GM12872 (cell line): ENCODE results near the gene PDE3B.

Experiments used
- TF ChIP-seq, protein P1 (sequence below): IDR thresholded peaks from 3 replicates; pipeline ENCODE4 v1.5.1; 2011; ENCODE audit warnings: low read depth, mild to moderate bottlenecking, low read length, moderate library complexity; ENCODE audit not compliant: insufficient read depth

The PDE3B gene

DNA sequence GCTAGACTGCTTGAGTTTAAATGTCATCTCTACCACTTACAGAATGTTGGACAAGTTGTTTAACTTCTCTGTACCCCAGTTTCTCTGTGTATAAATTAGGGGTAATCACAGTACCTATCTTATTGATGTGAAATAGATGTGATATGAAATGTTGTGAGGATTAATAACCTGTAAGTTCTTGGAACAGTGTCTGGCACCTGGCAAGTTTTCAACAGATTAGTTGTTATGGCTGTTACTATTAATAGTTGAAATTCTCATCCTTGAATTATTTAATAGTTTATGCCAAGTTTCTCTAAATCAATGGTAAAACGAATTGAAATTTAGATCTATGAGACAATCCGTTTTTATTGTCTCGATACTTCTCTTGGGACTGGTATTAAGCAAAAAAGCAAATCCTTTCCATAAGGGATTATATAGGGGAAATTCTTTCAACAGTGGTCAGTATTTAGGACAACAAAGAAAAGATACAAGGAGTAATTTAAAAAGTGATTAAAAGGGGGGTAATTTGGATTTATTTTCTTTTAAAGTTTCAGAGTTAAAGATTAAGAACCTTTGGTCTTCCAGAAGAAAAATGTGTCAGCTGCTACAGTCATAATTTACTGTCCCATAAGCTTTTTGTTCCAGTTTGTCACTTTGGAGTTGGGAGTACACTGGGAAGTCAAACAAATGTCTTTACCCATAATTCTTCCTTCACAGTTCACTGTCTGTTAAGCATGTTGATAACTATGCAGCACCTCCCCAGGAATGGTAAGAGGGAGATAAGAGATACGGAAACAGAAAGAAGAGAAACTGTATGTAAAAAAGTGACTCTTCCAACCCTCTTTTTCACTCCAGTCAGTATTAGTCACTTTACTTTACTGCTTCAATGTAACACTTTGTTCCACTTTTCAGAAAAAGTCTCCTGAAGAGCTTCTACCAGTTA, 13.2 kb downstream of the PDE3B start:
- TF ChIP-seq, protein P1, sequence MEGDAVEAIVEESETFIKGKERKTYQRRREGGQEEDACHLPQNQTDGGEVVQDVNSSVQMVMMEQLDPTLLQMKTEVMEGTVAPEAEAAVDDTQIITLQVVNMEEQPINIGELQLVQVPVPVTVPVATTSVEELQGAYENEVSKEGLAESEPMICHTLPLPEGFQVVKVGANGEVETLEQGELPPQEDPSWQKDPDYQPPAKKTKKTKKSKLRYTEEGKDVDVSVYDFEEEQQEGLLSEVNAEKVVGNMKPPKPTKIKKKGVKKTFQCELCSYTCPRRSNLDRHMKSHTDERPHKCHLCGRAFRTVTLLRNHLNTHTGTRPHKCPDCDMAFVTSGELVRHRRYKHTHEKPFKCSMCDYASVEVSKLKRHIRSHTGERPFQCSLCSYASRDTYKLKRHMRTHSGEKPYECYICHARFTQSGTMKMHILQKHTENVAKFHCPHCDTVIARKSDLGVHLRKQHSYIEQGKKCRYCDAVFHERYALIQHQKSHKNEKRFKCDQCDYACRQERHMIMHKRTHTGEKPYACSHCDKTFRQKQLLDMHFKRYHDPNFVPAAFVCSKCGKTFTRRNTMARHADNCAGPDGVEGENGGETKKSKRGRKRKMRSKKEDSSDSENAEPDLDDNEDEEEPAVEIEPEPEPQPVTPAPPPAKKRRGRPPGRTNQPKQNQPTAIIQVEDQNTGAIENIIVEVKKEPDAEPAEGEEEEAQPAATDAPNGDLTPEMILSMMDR, result no peak

DNA sequence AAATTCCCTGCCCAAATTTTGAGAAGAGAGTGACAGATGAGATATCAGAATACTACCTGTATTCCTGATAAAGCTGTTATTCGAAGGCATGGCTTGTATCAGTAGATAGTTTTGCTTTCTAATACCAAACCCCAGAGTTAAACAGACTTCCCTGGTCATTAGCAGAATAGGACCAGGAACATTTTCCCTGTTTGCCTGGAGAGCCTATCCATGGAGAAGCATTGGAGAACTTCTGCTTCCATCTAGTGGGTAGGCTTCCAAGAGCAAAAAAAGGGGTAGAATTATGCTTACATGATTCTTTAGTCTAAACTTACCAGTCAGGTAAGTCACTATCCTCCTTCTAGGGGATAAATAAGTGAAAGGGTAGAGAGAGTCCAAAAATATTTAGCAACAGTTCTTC, 14.2 kb downstream of the PDE3B start:
- TF ChIP-seq, protein P1, result no peak

DNA sequence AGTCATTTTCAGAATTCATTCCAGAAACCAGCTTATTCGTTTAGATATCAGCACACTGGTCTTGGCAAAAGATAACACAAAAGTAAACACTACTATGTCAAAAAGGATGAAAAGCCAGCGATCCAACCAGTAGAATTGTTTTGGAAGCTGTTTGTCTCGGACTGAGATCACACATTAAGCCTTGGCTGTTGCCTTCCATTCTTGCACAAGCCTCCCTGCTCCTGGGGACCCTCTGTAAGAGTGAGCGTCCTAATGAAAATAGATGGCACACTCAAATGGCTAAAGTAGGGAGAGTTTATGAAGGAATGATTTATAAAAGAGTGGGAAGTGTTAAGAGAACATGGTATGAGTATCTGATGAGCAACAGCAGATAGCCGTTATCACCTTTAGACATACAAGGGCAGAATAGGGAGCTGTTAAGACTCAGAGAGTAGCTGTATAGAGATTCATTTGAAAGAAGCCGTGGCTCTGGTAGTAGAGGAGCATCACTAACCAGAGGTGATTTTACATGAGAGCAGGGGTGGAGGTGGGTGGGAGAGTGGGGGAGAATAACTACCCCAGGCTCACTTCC, 25.2 kb downstream of the PDE3B start:
- TF ChIP-seq, protein P1, result no peak

DNA sequence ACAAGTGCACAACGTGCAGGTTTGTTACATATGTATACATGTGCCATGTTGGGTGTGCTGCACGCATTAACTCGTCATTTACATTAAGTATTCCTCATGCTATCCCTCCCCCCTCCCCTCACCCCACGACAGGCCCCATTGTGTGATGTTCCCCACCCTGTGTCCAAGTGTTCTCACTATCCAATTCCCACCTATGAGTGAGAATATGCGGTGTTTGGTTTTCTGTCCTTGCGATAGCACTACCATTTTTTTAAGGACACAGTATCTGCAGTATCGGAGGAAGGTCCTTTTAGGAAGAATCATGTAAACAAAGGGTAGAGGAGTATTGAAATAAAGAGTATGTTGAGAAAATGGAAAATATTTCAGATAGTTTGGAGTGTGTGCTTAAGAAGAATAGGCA, 25.9 kb downstream of the PDE3B start:
- TF ChIP-seq, protein P1, result no peak

DNA sequence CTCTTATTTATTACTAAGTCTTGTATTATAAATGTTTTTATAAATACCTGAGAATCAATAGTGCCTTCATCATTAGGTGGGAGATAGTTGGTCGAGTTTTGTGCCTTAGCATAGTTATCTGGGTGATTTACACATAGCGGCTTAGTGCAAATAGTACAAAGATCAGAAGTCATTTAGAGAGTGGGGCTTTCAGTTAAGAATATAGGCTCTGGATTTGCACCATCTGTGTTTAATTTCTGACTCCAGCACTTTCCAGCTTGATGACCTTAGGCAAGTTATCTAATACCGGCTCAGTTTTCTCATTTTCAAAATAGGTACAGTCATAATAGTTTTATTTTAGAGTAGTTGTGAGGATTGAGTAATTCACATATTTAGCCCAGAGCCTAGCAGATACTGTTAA, 26.4 kb downstream of the PDE3B start:
- TF ChIP-seq, protein P1, result no peak

DNA sequence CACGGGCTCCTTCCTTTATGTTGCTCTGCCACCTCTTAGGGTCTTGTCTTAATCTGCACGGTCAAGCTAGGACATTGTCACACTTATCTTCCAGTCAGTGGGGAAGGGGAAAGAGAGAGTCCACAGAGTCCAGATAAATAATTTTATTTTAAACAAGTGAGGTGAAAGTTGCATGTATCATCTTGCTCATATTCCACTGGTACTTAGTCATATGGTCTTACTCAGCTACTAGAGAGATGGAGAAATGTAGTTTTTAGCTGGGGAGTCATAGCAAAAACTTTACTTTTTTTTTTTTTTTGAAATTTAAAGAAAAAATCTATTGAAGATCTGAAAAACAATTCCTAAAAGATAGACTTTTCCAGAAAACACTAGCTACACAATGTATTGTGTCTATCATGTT, 29.0 kb downstream of the PDE3B start:
- TF ChIP-seq, protein P1, result no peak

DNA sequence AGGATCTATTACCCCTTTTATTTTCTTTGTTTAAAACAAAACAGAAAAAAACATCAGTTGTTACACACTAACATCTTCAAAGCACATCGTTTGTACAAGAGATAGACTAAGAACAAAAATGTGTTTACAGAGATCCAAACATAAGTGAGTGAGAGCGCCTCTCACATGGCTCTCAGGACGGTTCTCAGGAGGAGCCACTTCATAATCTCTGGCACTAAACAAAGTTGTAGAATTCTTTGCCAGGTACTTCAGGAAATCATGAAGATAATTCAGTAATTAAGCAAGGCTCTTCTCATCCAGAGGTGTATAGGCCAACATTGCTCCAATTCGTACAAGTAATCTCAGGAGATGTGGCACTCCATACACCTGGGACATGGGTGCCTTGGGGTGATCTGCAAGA, 29.8 kb downstream of the PDE3B start:
- TF ChIP-seq, protein P1, result no peak
